Measurements from ENCODE around the gene EIF1AD.
"Not testable (repeated sequence)": the region's sequence is repeated elsewhere in the genome, so short reads cannot be mapped to it uniquely, and the experiment has no call there.

- TF ChIP-seq CTCF (IDR thresholded peaks at IDR 0.05; ENCODE audit: poor library complexity); EZH2 (IDR thresholded peaks at IDR 0.05; ENCODE audit: borderline replicate concordance); EZH2phosphoT487 (IDR thresholded peaks at IDR 0.05; ENCODE audit: low read depth, severe bottlenecking, unreplicated experiment): not testable (repeated sequence)
Measured at GRCh38 chr11:66010036-66010435, 8.1 kb upstream of the EIF1AD start.
